GM18868 (cell line): ENCODE data around the gene PLEKHA7.
"Not testable (repeated sequence)": the region's sequence is repeated elsewhere in the genome, so short reads cannot be mapped to it uniquely, and the experiment has no call there.

Source experiments
- ATAC-seq: cut with Tn5 transposase; IDR thresholded peaks from one replicate; pipeline ENCODE4 v1.9.1; 2021; ENCODE audit warnings: mild to moderate bottlenecking, moderate library complexity; ENCODE audit not compliant: unreplicated experiment

Gene PLEKHA7

GRCh38 chr11:16889010-16889409 is 125.2 kb downstream of the PLEKHA7 start:
- ATAC-seq, result not testable (repeated sequence)

DNA sequence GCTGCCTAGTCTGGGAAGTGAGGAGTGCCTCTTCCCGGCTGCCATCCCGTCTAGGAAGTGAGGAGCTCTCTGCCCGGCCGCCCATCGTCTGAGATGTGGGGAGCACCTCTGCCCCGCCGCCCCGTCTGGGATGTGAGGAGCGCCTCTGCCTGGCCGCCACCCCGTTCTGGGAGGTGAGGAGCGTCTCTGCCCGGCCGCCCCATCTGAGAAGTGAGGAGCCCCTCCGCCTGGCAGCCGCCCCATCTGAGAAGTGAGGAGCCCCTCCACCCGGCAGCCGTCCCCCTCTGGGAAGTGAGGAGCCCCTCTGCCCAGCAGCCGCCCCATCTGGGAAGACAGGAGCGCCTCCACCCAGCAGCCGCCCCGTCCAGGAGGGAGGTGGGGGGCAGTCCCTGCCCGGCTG is 126.3 kb downstream of the PLEKHA7 start:
- ATAC-seq, result not testable (repeated sequence)

GRCh38 chr11:16883174-16883573 is 131.0 kb downstream of the PLEKHA7 start:
- no peak for ATAC-seq

DNA sequence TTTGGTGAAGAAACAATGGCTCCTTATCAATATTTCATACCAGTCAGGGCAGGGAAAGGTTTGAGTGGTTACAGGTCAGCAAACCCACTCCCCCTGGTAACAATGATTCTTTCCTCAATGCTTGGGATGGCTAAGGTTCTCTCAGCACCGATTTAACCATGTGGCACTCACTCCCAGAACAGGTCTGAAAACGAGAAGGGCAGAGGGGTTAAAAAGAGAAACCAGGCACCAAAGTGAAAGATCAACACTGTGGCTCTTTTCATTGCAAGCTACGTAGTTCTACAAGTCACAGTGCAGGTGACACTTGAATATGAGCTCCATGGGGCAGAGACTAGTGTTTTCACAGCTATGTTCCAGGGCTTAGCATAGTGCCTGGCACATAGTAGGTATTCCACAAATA is 132.4 kb downstream of the PLEKHA7 start:
- ATAC-seq, result peak; percentile 51

DNA sequence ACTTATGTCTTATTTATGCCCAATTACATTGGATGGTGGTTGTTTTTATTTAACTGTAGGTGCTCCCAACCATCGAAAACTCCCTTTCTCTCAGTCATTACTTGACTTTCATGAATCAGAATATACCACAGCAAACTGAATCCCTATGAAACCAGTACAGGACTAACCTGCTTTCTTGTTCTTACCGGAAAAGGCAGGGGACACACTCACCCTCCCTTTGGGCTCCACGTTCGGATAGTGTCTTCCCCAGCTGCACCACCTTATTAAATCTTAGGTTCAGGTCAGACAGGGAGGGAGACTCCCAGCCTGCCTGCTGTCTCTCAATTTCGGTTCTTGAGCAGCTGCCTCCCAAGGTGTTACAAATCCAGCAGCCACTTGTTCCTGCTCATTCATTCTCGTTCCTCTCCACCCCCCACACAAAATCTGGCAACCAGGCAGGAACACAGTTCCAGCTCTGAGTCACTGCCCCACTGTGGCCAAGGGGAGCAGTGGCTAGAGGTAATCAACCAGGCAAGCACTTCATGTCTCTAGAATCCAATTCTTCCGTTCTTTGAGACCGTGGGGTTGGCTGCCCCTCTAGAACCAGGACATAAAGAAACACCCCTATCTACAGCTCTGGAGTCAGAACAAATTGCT is 133.0 kb downstream of the PLEKHA7 start:
- ATAC-seq, result peak; percentile 56

DNA sequence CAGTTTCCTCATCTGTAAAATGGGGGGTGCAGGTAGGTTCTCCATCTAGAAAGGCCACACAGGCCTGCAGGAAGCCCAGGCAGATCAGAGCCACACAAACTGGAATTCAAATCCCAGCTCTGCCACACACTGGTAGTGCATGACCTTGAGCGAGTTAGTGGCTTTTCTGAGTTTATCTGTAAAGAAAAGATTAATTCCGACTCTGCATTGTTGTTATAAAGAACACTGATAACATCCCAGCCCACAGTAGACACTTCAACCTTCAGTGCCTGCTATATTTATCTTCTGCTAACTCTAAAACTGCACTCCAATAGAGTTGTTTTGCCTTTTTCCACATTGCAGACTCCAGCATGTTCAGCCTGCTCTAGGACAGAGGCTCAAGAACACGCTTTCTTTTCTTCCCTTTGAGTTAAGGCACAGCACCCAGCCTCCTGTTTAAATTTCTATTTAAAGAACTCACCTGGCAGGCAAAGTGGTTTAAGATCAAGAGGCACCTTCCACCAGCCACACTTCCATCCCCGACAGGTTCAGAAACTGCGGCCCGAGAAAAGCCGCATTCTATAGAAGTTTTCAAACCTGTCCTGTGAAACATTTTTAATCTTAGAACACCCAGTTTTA is 133.9 kb downstream of the PLEKHA7 start:
- no peak for ATAC-seq

GRCh38 chr11:16879690-16880089 is 134.5 kb downstream of the PLEKHA7 start:
- ATAC-seq, result no peak

- no peak for ATAC-seq
Measured at GRCh38 chr11:16876837-16877236, 137.4 kb downstream of the PLEKHA7 start.

- no peak for ATAC-seq
Measured at GRCh38 chr11:16876053-16876752, 138.0 kb downstream of the PLEKHA7 start.

- no peak for ATAC-seq
Measured at GRCh38 chr11:16874275-16874975, 139.8 kb downstream of the PLEKHA7 start.

GRCh38 chr11:16873289-16873688 is 140.9 kb downstream of the PLEKHA7 start:
- no peak for ATAC-seq

DNA sequence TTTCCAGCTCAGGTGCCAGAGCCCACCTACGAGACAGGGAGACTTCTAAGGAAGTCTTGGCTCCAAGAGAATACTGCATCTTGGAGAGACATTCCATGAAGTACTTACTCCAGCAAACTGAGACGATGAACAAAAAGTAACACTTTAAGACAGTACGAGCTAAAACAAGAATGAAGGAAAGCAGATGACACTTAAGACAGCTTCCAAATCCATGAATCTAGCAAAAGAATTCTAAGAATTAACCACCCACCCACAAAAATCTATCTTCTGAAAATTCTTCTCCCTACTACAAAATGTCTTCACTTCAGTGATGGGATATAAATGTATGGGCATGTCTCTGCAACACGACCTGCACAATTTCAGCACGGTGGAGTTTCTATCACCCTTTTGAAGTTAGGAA is 142.8 kb downstream of the PLEKHA7 start:
- ATAC-seq, result no peak

DNA sequence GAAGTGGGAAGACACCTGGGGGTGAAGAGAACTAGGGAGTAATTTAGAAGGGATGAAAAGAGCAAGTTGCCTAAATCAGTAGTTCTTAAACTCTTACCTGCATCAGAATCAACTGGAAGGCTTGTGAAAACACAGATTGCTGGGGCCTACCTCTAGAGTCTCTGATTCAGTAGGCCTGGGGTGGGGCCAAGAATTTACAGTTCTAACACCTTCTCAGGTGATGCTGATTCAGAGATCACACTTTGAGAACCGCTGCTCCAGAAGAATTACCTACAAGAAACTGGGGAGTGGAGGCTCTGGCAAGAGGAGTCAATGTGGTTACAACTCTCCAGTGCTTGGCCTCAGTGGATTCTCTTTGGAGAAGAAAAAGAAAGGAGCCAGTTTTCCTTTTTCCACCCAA is 147.1 kb downstream of the PLEKHA7 start:
- no peak for ATAC-seq

GRCh38 chr11:16864428-16864827 is 149.8 kb downstream of the PLEKHA7 start:
- not testable (repeated sequence) for ATAC-seq

GRCh38 chr11:16863389-16863788 is 150.8 kb downstream of the PLEKHA7 start:
- ATAC-seq, result no peak

DNA sequence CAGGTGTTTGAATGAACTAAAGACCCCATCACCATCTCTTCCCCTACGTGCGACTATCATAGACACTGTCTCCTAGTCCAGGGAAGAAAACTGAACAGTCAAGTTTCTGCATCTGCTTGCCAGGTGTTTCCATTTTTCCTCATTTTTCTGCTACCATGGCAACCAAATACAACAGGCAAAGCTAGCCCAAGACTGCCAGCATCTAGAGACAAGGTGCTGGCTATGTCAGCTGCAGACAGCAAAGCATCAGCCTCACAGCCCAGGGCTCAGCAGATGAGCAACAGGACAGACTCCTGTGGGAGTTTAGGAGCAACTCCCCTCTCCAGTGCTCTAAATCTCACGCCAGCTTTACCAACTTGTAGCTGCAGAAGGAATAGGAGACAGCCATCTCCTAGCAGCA is 151.5 kb downstream of the PLEKHA7 start:
- ATAC-seq, result no peak

DNA sequence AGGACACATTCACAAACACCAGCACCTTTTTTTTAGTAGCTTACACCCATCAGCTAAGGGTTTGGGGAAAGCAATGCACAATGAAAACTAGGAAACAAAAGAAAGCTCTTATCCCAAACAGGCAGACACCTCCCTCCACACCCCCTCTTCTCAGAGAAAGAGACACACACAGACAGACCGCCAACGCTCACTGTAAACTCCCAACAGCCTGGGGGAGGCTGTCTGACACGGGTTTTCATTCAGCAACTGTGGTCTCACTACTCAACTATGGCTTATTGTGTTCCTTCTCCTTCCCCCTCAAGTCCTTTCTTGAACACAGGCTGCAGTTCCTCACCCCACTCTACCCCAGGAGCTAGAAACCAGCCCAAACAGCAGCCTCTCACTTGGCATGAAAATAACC is 152.4 kb downstream of the PLEKHA7 start:
- no peak for ATAC-seq

- no peak for ATAC-seq
Measured at GRCh38 chr11:16860617-16861016, 153.6 kb downstream of the PLEKHA7 start.

DNA sequence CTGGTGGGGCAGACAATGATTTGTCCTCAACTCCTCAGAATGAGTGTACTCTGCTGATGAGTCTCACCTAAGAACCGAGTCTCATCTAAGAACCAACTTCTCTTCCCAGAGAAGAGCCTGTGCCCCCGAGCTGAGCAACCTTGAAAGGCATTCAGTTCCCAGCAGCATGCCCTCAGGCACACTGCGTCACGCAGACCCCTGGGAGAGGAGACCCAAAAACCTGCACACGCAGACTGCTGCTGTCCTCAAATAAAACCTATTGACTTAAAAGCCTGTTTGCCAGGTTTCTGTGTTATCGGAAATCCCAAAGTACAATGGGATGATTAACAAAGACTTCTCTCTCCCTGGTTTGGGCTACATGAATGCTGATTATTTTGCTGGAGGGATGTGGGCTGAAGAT is 154.6 kb downstream of the PLEKHA7 start:
- ATAC-seq, result no peak

DNA sequence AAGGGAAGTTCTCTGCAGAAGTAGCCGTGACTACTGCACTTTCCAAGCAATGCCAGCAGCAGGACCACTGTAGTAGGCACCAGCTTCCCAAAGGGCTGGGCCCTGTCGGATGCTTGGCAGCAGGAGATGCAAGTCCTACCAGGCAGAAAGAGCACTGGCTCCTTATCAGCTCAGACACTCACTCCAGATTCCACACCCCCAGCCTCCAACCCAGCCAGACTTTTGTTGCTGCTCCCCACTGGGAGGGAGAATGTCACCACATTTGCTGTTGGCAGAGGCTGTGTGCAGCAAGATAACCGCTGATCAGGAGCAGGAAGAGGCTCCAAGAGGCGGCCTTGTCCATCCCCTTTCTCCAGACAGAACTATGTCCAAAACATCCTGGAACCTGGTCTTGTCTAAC is 157.0 kb downstream of the PLEKHA7 start:
- ATAC-seq, result no peak

DNA sequence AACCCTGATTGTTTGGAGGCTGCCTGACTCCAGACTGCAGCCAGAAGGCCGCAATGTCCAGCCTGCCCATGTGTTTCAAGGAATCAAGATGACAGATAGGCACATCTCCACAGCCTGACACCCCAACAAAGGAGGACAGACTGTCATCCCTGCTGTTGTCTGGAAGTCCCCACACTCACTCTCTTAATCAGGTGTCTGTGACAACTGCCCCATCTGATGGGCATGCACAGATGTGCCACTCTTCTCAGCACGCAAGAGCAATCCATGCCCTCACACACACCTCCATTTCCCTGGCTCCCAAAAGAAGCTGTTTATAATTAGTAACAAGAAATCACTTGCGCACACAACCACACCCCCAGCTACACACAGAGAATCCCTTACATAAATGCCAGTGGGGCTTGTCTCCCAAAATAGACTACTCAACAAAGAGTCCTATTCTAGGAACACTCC is 158.2 kb downstream of the PLEKHA7 start:
- no peak for ATAC-seq

DNA sequence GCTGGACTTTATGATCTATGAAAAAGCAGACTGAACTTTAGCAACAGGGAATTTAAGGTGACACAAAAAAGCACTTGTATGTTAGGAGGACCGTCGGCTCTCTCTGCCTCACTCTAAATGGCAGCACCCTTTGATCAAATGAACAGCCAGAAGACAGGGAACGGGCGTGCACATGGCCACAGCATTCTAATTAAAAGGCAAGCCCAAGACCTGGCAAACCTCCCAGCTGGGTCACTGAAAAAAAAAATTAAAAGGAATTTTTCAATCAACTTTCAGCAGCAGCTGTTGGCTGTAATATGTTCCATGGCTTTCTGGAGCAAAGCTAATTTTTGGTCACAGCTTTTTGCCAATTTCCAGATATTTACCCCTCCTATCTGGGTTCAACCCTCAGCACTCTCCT is 159.2 kb downstream of the PLEKHA7 start:
- ATAC-seq, result no peak
